HEK293 (cell line): Measurements from ENCODE around the gene CDH23.

Experiments
- CTCF ChIP-seq: fragments of 450-650 bp; formaldehyde crosslinking; IDR thresholded peaks from 2 replicates; pipeline ENCODE4 v1.5.1; 2016; ENCODE audit warnings: missing biosample characterization, missing genetic modification characterization
- MYNN ChIP-seq: fragments of 450-650 bp; formaldehyde crosslinking; IDR thresholded peaks from 2 replicates; pipeline ENCODE4 v1.5.1; 2016; ENCODE audit warnings: missing biosample characterization, missing genetic modification characterization, borderline replicate concordance
- ZBTB7A ChIP-seq: fragments of 450-650 bp; formaldehyde crosslinking; IDR thresholded peaks from 2 replicates; pipeline ENCODE4 v1.5.1; 2016; ENCODE audit warnings: low read depth, missing biosample characterization, missing genetic modification characterization
- ZEB2 ChIP-seq: fragments of 450-650 bp; formaldehyde crosslinking; IDR thresholded peaks from 2 replicates; pipeline ENCODE4 v1.5.1; 2016; ENCODE audit warnings: missing biosample characterization, missing genetic modification characterization
- ZNF133 ChIP-seq: fragments of 450-650 bp; formaldehyde crosslinking; IDR thresholded peaks from 2 replicates; pipeline ENCODE4 v1.5.1; 2016; ENCODE audit warnings: missing biosample characterization, missing genetic modification characterization
- ZNF169 ChIP-seq: fragments of 450-650 bp; formaldehyde crosslinking; IDR thresholded peaks from 2 replicates; pipeline ENCODE4 v1.5.1; 2016; ENCODE audit warnings: missing biosample characterization, missing genetic modification characterization
- ZNF600 ChIP-seq: fragments of 450-650 bp; formaldehyde crosslinking; IDR thresholded peaks from 2 replicates; pipeline ENCODE4 v1.5.1; 2016; ENCODE audit warnings: missing biosample characterization, missing genetic modification characterization
- ZNF701 ChIP-seq: fragments of 450-650 bp; formaldehyde crosslinking; IDR thresholded peaks from 2 replicates; pipeline ENCODE4 v1.5.1; 2016; ENCODE audit warnings: missing biosample characterization, missing genetic modification characterization

GRCh38 chr10:71833451-71834342 lies 437.0 kb downstream of the CDH23 start:
- TF ChIP-seq CTCF (no peak), MYNN (tag by site-specific recombination) (no peak), ZNF133 (tag by site-specific recombination) (no peak), ZEB2 (tag by site-specific recombination) (no peak), ZNF600 (tag by site-specific recombination) (no peak), ZBTB7A (tag by site-specific recombination) (no peak), ZNF169 (tag by site-specific recombination) (no peak), ZNF701 (tag by site-specific recombination) (no peak)
